Body of pancreas (tissue), 4 donors: Measurements from ENCODE around the gene TAF6.

Experiments
- CTCF ChIP-seq, 7 experiments: fragments of 450-650 bp in 4 of 7; fragments of 200-600 bp in 3 of 7; sonication (generic) in 3 of 7; IDR thresholded peaks; one replicate each; pipeline ENCODE4 v1.5.1; 2016 to 2019; ENCODE audit warnings: antibody characterized with exemption in 7 of 7
- POLR2A ChIP-seq, 3 donors: fragments of 450-650 bp; IDR thresholded peaks; one replicate each; pipeline ENCODE4 v1.6.1; 2016; ENCODE audit warnings: antibody characterized with exemption in 3 of 3, mild to moderate bottlenecking in 2 of 3

GRCh38 chr7:100152404-100152803, 33.2 kb upstream of the TAF6 start:
- TF ChIP-seq POLR2A (IDR thresholded peaks at IDR 0.05) = no peak
- TF ChIP-seq CTCF (IDR thresholded peaks at IDR 0.05) = no peak
